Epithelial cell of proximal tubule (primary cell): ENCODE measurements around the gene TNFRSF1A. TPM values are rescaled to one million over a fixed set of nuclear protein-coding genes. Genes with fewer than 3 reads are reported as not detected.
A peak's percentile ranks its signal among the peaks of the same experiment; 100 is the strongest.

Experiments used
- DNase-seq: peaks from one replicate; pipeline ENCODE4 v3.0.0-alpha.2; 2011; ENCODE audit warnings: low read depth
- H3K4me3 ChIP-seq: 2 replicates; pipeline ENCODE4 v1.5.1; 2011; ENCODE audit warnings: low read depth, mild to moderate bottlenecking, low read length
- total RNA-seq: library from RNA; depleted of rRNA; stranded (reverse); fragments of >200 nt; gene quantifications from 2 replicates; pipeline ENCODE4 v1.2.3, GENCODE V29; 2015
- TF ChIP-seq, protein P1 (sequence below): conservative IDR thresholded peaks from 2 replicates; pipeline ENCODE4 v1.5.1; 2012; ENCODE audit warnings: low read depth, mild to moderate bottlenecking, low read length

Gene TNFRSF1A
- total RNA-seq, 1 donor from 2014 or later = 163 TPM

DNA sequence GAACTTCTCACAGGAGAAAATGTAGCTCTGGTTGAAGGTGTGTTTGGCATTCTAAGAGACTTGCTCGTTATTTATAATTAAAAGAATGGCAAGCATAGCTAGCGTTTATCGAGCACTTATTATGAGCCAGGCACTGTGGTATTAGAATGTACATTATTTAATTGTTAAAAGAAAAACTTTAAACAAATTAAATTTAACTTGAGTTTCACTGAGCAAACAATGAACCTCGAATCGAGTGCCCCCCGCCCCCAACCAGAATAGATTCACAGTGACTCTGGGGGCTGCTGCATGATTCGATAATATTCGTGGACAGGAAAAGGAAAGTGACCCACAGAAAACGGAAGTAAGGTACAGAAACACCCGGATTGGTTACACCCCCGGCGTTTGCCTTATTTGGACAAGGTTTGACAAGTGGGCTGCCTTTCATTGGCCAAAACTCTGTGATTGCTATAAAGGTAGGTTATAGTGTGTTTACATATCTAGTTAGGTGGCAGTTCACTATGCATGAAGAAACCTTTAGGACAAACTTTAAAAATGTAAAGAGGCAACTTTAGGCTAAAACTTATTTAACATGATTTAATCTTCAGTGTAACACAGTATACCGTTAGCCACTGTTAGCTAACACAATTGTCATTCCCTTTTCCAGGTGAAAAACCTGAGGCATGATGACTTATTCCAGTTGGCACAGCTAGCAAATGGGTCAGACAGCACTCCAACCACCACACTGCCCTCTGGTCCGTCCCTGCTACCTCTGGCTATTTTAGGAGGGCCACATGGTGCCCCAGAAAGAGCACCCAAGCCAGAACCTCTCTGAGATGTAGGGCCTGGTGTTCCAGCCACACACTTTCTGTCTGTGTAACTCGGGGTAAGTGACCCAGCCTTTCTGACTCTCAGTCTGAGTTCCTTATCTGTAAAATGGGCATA is 26.4 kb upstream of the TNFRSF1A start:
- DNase-seq = no peak
- H3K4me3 ChIP-seq = peak overlapping the region; percentile 18
- TF ChIP-seq, protein P1, sequence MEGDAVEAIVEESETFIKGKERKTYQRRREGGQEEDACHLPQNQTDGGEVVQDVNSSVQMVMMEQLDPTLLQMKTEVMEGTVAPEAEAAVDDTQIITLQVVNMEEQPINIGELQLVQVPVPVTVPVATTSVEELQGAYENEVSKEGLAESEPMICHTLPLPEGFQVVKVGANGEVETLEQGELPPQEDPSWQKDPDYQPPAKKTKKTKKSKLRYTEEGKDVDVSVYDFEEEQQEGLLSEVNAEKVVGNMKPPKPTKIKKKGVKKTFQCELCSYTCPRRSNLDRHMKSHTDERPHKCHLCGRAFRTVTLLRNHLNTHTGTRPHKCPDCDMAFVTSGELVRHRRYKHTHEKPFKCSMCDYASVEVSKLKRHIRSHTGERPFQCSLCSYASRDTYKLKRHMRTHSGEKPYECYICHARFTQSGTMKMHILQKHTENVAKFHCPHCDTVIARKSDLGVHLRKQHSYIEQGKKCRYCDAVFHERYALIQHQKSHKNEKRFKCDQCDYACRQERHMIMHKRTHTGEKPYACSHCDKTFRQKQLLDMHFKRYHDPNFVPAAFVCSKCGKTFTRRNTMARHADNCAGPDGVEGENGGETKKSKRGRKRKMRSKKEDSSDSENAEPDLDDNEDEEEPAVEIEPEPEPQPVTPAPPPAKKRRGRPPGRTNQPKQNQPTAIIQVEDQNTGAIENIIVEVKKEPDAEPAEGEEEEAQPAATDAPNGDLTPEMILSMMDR = no peak

DNA sequence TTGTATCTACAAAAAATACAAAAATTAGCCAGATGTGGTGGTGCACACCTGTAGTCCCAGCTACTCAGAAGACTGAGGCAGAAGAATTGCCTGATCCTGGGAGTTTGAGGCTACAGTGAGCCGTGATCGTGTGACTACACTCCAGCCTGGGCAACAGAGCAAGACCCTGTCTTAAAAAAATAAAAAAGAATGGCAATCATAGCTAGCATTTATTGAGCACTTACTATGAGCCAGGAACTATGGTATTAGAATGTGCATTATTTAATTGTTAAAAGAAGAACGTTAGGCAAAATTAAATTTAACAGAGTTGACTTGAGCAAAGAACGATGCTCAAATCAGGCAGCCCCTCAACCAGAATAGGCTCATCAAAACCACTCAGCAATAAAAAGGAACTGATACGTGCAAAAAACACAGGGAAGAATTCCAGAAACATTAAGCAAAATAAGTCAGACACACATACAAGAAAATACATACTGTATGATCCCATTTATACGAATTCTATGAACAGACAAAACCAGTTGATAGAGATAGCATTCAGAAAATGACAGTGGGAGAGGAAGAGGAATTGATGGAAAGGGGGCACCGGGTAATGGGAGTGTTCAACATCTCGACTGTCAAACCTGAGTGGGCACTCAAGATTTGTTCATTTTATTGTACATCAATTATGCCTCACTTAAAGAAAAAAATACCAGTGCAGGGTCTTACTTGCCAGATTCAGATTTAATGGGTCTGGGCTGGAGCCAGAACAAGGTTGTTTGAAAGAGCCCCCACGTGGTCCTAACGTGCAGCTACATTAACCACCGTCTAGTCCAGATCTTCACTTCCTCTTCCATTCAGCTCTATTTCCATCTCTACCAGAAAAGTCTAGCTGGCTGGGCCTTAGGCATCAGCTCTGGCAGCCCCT is 25.4 kb upstream of the TNFRSF1A start:
- H3K4me3 ChIP-seq = no peak overlapping the region
- TF ChIP-seq, protein P1 = peak; percentile 33
- no peak for DNase-seq

DNA sequence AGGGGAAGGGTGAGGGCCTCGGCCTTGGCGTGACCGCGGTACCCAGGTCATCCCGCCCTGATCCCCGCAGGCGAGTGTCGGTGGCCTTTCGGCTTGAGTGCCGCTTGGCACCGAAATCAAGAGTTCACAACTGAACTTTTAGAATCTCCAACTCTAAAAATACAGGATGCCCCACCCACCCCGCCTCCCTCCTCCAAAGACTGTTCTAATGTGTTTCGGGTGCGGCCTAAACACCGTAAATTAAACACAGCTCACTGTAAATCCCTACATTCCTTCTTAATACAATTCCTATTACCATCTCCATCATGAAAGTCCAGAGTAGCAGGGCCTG is 22.1 kb upstream of the TNFRSF1A start:
- TF ChIP-seq, protein P1 = no peak
- DNase-seq = no peak
- H3K4me3 ChIP-seq = peak overlapping the region; percentile 54

DNA sequence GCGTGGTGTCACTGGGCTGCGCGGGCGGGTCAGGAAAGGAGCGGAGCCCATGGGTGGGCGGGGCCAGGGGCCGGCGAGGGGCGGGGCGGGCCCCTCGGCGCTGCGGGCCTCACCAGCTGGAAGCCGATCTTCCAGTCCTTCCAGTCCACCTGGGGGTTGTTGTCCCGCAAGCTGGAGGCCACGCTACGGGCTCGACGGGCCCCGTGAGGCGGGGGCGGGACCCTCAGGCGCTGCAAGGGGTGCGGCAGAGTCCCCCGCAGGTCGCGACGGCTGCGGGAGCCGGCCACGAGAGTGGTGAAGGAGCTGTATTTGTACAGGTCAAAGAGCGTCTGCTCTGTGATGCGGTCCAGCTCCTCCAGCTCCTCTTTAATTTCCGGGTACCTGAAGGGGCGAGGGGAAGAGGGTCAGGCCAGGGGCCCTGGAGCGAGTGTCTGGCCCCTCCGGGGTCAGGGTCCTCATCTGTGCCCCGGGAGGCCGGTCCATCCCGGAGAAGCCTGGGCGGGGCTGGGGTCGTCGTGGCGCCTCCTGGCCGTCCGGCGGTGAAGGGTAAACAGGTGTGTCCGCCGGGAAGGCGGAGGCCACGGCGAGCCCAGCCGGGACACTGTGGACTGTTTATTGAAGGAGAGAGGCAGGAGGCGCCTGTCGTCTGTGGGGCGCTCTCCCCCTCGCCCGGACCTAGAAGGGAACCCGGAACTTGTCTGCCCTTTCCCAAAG is 21.6 kb upstream of the TNFRSF1A start:
- TF ChIP-seq, protein P1 = peak; percentile 12
- no peak for DNase-seq
- peak overlapping the region; percentile 54 for H3K4me3 ChIP-seq

DNA sequence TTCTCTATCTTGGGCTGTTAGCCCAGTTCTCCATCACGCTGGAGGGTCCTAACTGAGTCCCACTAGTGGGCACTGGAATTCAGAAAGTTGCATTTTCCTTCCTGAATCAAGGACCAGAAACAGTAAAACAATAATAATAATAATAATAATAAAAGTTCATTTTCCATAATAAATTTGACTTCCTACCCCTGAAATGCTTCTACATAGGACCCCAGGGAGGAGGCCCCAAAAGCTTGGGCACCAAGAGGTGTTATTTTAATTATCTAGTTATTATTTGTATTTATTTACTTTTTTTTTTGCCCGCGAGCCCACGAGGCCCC is 21.1 kb upstream of the TNFRSF1A start:
- no peak for DNase-seq
- no peak overlapping the region for H3K4me3 ChIP-seq
- TF ChIP-seq, protein P1 = no peak

DNA sequence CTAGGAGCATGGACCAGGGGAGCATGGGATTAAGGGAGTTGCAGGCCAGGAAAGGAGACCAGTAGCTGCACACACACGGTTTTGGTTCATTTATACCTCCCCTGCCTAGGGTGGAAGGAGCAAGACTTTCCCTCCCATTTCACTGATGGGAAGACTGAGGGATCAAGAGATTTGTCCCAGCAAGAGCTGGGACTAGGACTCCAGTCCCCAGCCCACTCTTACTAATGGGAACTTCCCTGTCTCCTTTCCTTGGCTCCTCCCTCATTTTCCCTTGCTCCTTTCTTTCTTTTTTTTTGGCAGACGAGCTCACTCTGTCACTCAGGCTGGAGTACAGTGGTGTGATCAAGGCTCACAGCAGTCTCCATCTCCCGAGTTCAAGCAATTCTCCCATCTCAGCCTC is 20.5 kb upstream of the TNFRSF1A start:
- H3K4me3 ChIP-seq = peak overlapping the region; percentile 11
- no peak for DNase-seq

More for the DNA sequence above, 20.5 kb upstream of the TNFRSF1A start:
- TF ChIP-seq, protein P1 = no peak
